K562 (cell line): ENCODE results near the gene STIL. TPM values are rescaled to one million over a fixed set of nuclear protein-coding genes. Genes with fewer than 3 reads are reported as not detected.
A peak's percentile ranks its signal among the peaks of the same experiment; 100 is the strongest.

ENCODE experiments used
- BDP1 ChIP-seq: IDR thresholded peaks from 3 replicates; pipeline ENCODE4 v1.6.1; 2011; ENCODE audit not compliant: insufficient read length, insufficient read depth
- DACH1 ChIP-seq: fragments of 450-650 bp; IDR thresholded peaks from 2 replicates; pipeline ENCODE4 v1.6.1; 2018; ENCODE audit not compliant: partially characterized antibody
- E2F3 ChIP-seq: fragments of 250-450 bp; sonication (Bioruptor Pico); IDR thresholded peaks from 2 replicates; pipeline ENCODE4 v1.4.0; 2020; ENCODE audit warnings: mild to moderate bottlenecking
- E2F6 ChIP-seq, 2 experiments: IDR thresholded peaks; 2 replicates each; pipeline ENCODE4 v1.6.1; 2011; ENCODE audit warnings: borderline replicate concordance in 1 of 2, control low read depth in 1 of 2, low read depth in 1 of 2, low read length in 1 of 2, mild to moderate bottlenecking in 1 of 2, mixed read lengths in 1 of 2, moderate library complexity in 1 of 2; ENCODE audit not compliant: insufficient read depth in 1 of 2, insufficient read length in 1 of 2, poor library complexity in 1 of 2, severe bottlenecking in 1 of 2; ENCODE audit errors: extremely low read depth in 1 of 2
- GABPB1 ChIP-seq: sonication (generic); formaldehyde crosslinking; IDR thresholded peaks from 2 replicates; pipeline ENCODE4 v1.8.0; 2022; ENCODE audit warnings: mild to moderate bottlenecking, missing genetic modification reagents
- GATA2 ChIP-seq: sonication (generic); formaldehyde crosslinking; IDR thresholded peaks from 2 replicates; pipeline ENCODE4 v1.4.0; 2020; ENCODE audit warnings: mild to moderate bottlenecking, missing genetic modification reagents
- GTF2E2 ChIP-seq: fragments of 200-800 bp; sonication (Bioruptor generic); IDR thresholded peaks from 2 replicates; pipeline ENCODE4 v1.6.1; 2016; ENCODE audit warnings: missing genetic modification characterization, missing compliant biosample characterization
- KLF13 ChIP-seq: fragments of 450-650 bp; IDR thresholded peaks from 2 replicates; pipeline ENCODE4 v1.6.1; 2016; ENCODE audit warnings: missing genetic modification characterization, low read depth, mild to moderate bottlenecking, missing compliant biosample characterization, moderate library complexity, borderline replicate concordance
- L3MBTL2 ChIP-seq: fragments of 450-650 bp; IDR thresholded peaks from 2 replicates; pipeline ENCODE4 v1.6.1; 2016; ENCODE audit warnings: mild to moderate bottlenecking, moderate library complexity
- MLLT1 ChIP-seq, 2 experiments: fragments of 450-650 bp; IDR thresholded peaks; 2 replicates each; pipeline ENCODE4 v1.6.1; 2016
- MTA1 ChIP-seq: fragments of 450-650 bp; IDR thresholded peaks from 2 replicates; pipeline ENCODE4 v1.6.1; 2017; ENCODE audit warnings: borderline replicate concordance
- NR3C1 ChIP-seq: sonication (generic); formaldehyde crosslinking; IDR thresholded peaks from 2 replicates; pipeline ENCODE4 v1.8.1; 2022; ENCODE audit warnings: missing genetic modification reagents
- RBFOX2 ChIP-seq: fragments of 200-400 bp; formaldehyde crosslinking; IDR thresholded peaks from 2 replicates; pipeline ENCODE4 v1.6.1; 2017; ENCODE audit warnings: low read depth, mild to moderate bottlenecking, low read length, moderate library complexity
- RUNX1 ChIP-seq: sonication (generic); IDR thresholded peaks from 2 replicates; pipeline ENCODE4 v1.6.1; 2016; ENCODE audit warnings: antibody characterized with exemption, low read depth
- THRA ChIP-seq: fragments of 450-650 bp; IDR thresholded peaks from 2 replicates; pipeline ENCODE4 v1.6.1; 2017; ENCODE audit warnings: mild to moderate bottlenecking, moderate library complexity
- XRCC5 ChIP-seq: fragments of 200-400 bp; formaldehyde crosslinking; IDR thresholded peaks from 2 replicates; pipeline ENCODE4 v1.6.1; 2017; ENCODE audit warnings: low read depth, mild to moderate bottlenecking, low read length
- YY1 ChIP-seq, 3 experiments: IDR thresholded peaks; 2 replicates each; pipeline ENCODE4 v1.6.1; 2011; ENCODE audit warnings: low read length in 2 of 3, mild to moderate bottlenecking in 2 of 3, moderate library complexity in 2 of 3, borderline replicate concordance in 1 of 3, control low read depth in 1 of 3, low read depth in 1 of 3; ENCODE audit not compliant: insufficient read depth in 3 of 3, insufficient replicate concordance in 2 of 3, control insufficient read depth in 1 of 3, insufficient read length in 1 of 3; ENCODE audit errors: extremely low read depth in 1 of 3
- ZBTB11 ChIP-seq, 3 experiments: fragments of 200-800 bp in 1 of 3; fragments of 250-450 bp in 1 of 3; fragments of 450-650 bp in 1 of 3; sonication (Bioruptor Pico) in 1 of 3; sonication (Bioruptor generic) in 1 of 3; formaldehyde crosslinking in 1 of 3; IDR thresholded peaks; 2 replicates each; pipeline versions ENCODE4 v1.6.1 to v1.8.0; 2016 to 2022; ENCODE audit warnings: mild to moderate bottlenecking in 2 of 3, missing genetic modification characterization in 2 of 3, missing compliant biosample characterization in 1 of 3, moderate library complexity in 1 of 3
- ZNF274 ChIP-seq: IDR thresholded peaks from 2 replicates; pipeline ENCODE4 v1.6.1; 2011; ENCODE audit warnings: low read depth, mild to moderate bottlenecking, low read length, moderate library complexity, borderline replicate concordance
- polyA plus RNA-seq, 8 experiments: library from polyadenylated mRNA; depleted of rRNA in 4 of 8; stranded (reverse) in 5 of 8; unstranded in 3 of 8; fragments of >200 nt; fragmentation: Nextera tagmentation in 2 of 8; fragmentation: Illumina TruSeq in 1 of 8; extraction: Ambion mirVana in 2 of 8; extraction: Trizol in 1 of 8; gene quantifications; 2 replicates each; pipeline versions ENCODE4 v1.2.1 to v1.2.3, GENCODE V29; 2011 to 2014; ENCODE audit warnings: inconsistent platforms in 1 of 8, missing spikeins in 1 of 8
- total RNA-seq, 7 experiments: library from RNA; depleted of rRNA in 6 of 7; stranded (reverse); fragments of >200 nt in 6 of 7; fragmentation: Illumina TruSeq in 2 of 7; extraction: Trizol in 2 of 7; gene quantifications; 2 replicates each; pipeline versions ENCODE4 v1.2.1 to v1.2.3, GENCODE V29; 2011 to 2021; ENCODE audit warnings: low replicate concordance in 1 of 7

STIL gene
- total and polyA plus RNA-seq, 9 of the 15 experiments (the other 6 are each of a cell fraction or from before 2014, with no cell fraction given): 10.5 to 77.4 (median 39.6) TPM

GRCh38 chr1:47230692-47231300, 83.2 kb downstream of the STIL start (continued):
- TF ChIP-seq MLLT1 (IDR thresholded peaks at IDR 0.05) (peak; percentile 10 to 83; a peak in 2 of 4 replicates), XRCC5 (0 out of 2 replicates have a peak, but pooled peaks have one; percentile 25), RBFOX2 (peak; percentile 80), MTA1 (no peak), YY1 (IDR thresholded peaks at IDR 0.05; ENCODE audit: borderline replicate concordance in 1 of 3, control insufficient read depth in 1 of 3, extremely low read depth in 1 of 3, insufficient read depth in 3 of 3, insufficient read length in 1 of 3, insufficient replicate concordance in 2 of 3, low read depth in 1 of 3, low read length in 2 of 3) (peak in 1 of 3 experiments; percentile 6), KLF13 (0 out of 2 replicates have a peak, but pooled peaks have one; percentile 14), RUNX1 (no peak), NR3C1 (CRISPR knock-in tag) (no peak), BDP1 (no peak), L3MBTL2 (peak; percentile 31; the same call in 1 of the 2 replicates), ZNF274 (no peak), GTF2E2 (peak; percentile 87; the same call in 1 of the 2 replicates), DACH1 (no peak), E2F6 (IDR thresholded peaks at IDR 0.05; ENCODE audit: borderline replicate concordance in 1 of 2, extremely low read depth in 1 of 2, insufficient read depth in 1 of 2, insufficient read length in 1 of 2, low read depth in 1 of 2, low read length in 1 of 2, poor library complexity in 1 of 2, severe bottlenecking in 1 of 2) (peak; percentile 44 to 69), ZBTB11 (CRISPR knock-in tag; IDR thresholded peaks at IDR 0.05) (no peak), THRA (no peak), GABPB1 (CRISPR knock-in tag) (peak; percentile 17; the same call in 1 of the 2 replicates), GATA2 (CRISPR knock-in tag) (0 out of 2 replicates have a peak, but pooled peaks have one; percentile 6), E2F3 (CRISPR knock-in tag) (no peak)
